ENCODE results near the gene INVS.
"Not testable (repeated sequence)": the region's sequence is repeated elsewhere in the genome, so short reads cannot be mapped to it uniquely, and the experiment has no call there.

The INVS gene

DNA sequence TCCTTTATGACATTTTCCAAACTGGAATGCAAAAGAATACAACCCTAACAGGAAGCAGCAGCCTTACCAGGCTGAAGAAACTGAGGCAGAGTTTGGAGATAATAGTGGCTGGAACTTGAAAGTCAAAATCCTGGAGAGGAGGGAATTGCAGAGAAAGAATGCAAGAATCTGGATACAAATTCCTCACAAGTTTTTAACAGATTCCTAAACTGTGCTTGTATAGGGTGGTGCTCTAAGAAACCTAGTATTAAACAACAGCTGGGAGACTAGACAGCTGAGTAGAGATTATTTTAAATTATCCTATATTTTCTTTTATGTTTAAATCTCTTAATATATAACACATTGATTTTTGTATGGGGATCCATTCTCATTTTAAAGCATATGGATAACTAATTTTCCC is 30.7 kb downstream of the INVS start:
- DNase-seq: no peak

DNA sequence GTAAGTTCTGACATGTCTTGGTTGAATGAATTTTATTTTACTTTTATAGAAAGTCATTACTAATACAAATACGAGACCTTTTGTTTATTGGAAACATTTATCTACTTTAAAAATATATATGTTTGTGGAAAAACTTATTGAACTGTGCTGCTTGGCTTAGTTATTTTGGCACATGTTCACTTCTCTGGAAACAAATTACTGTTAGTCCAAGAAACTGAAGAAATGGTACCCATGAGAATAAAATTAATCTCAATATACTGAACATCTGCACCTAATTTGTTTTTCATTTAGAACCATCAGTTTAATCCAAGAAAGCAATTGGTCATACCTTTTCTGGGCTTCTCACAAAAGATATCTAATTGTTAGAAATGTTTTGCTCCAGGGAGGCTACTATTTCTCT is 32.2 kb downstream of the INVS start:
- no peak for DNase-seq

DNA sequence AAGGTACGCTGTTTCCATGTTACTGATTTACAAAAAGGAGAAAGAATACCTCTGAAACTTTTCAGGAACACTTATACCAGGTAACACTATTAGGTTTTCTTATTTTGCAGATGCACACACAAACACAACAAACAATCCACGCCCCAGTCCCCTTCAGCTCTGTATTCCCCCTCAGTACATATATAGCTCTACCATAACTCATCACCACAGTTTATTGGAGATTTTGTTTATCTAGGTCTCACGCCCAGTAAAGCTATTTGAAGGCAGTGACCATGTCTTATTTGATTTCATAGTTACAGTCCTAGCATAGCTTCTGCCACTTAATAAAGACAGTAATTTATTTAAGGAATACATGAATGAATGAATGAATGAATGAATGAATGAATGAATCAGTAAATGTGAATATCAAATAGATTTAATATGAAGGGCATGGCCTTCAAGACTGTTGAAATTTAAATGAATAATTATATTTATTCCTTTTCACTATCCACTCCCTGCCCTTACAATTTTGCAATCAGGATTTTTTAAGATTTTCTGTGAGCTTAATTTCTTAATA is 32.9 kb downstream of the INVS start:
- no peak for DNase-seq

DNA sequence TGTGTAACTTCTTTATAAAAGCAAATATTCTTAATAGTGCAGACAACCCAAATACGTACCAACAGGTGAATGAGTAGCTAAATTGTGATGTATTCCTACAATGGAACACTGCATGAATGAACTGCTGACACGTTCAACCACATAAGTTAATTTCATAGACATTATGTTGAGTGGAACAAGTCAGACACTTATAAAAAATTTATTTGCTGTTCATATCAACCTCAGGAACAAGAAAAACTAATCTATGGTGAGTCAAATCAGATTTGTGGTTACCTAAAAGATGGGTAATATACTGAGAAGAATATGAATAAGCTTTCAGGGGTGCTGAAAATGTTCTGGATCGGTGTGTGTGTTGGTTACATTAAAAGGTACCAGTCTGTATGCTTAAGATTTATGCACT is 35.7 kb downstream of the INVS start:
- DNase-seq: no peak

DNA sequence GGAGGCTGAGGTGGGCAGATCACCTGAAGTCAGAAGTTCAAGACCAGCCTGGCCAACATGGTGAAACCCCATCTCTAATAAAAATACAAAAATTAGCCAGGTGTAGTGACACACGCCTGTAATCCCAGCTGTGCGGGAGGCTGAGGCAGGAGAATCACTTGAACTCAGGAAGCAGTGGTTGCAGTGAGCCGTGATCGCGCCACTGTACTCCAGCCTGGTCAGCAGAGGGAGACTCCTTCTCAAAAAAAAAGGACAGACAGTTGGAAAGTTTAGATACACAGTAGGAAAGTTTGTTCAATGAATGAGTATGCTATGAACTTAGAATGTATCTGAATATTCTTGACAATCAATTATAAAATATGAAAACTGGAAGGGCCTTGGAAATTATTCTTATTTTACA is 37.8 kb downstream of the INVS start:
- DNase-seq: not testable (repeated sequence)

DNA sequence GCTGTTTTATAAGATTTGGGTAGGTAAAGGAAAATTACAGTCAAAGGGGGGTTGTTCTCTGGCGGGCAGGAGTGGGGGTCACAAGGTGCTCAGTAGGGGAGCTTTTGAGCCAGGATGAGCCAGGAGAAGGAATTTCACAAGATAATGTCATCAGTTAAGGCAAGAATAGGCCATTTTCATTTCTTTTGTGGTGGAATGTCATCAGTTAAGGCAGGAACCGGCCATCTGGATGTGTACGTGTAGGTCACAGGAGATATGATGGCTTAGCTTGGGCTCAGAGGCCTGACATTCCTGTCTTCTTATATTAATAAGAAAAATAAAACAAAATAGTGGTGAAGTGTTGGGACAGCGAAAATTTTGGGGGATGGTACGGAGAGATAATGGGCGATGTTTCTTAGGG is 41.3 kb downstream of the INVS start:
- DNase-seq: not testable (repeated sequence)

DNA sequence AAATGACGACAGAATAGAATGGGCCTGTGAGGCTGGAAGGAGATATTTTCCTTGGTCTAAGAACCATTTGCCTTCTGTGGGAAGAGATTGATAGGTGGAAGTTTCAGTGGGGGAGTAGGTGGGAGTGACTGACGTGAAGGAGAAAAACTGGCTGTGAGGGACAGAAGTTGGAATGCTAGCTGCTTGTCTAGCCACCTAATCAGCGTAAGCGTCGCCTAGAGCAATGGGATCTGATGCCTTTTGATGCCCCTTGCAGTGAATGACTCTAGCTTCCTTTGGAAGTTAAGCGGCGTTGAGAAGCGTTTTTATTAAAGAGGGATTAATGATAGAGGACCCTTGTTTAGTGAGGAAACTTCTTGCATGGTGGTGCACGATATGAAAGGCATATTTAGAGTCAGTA is 42.8 kb downstream of the INVS start:
- DNase-seq: not testable (repeated sequence)

DNA sequence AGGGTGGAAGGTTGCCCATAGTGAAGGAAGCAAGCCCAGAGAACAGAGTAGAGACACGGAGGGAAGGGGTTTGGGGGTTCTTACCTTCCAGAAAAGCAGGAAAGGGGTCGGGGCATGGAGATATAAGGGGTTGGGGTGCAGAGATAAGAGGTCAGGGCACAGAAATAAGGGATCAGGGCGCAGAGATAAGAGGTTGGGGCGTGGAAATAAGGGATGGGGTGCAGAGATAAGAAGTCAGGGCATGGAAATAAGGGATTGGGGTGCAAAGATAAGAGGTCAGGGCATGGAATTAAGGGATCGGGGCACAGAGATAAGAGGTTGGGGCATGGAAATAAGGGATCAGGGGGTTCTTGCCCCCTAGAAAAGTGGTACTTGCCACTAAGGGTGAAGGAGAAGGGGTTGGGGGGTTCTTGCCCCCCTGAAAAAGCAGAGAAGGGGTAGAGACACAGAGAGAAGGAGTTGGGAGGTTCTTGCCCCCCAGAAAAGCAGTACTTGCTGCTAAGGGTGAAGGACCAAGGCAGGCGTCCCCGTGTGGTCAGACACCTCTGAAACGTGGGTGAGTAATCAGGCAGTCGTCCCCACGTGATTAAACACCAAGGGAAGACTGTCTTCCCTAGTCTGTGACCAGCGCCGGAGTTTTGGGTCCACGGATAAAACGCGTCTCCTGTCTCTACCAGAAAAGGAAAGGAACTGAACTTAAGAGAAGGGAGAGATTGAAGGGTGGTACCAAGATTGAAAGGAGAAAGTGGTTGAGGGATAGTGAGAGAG is 46.3 kb downstream of the INVS start:
- not testable (repeated sequence) for DNase-seq

DNA sequence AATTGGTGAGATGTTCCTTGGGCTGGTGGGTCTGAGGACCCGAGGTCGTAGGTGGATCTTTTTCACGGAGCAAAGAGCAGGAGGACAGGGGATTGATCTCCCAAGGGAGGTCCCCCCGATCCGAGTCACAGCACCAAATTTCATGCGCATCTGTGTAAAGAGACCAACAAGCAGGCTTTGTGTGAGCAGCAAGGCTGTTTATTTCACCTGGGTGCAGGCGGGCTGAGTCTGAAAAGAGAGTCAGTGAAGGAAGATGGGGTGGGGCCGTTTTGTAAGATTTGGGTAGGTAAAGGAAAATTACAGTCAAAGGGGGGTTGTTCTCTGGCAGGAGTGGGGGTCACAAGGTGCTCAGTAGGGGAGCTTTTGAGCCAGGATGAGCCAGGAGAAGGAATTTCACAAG is 46.9 kb downstream of the INVS start:
- not testable (repeated sequence) for DNase-seq

DNA sequence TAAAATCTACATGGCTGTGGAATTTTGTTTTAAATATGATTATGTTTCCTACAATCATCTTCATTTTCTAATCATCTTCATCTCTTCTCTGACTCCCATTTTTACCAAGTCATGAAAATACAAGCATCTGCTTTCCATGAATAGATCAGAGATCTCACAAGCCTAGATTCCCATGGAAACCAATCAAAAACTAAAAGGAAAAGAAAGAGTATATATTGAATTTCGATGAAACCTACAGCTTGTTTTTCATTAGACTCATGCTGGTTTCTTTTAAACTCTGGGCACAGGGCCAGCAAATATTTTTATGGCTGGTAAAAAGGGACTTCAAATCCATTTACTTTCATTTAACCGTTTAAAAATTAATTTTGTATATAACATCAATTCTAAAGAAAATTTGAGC is 51.2 kb downstream of the INVS start:
- no peak for DNase-seq

DNA sequence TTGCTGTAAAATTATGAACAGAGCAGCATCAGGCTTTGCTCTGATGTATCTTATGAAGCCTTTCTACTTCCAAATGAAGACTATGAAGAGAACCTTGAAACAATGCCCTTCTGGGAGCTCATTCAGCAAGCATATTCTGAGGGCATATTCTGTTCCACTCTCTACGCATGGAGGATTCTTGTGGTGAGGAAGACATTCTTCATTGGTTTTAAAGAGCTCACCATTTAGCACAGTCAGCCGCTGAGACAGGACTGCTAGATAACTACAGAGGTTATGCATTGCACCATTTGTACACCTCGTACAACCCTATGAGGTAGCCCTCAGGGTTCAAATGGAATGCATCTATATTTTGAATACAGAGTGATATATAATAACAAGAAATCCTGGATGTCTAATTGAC is 61.0 kb downstream of the INVS start:
- DNase-seq: no peak

DNA sequence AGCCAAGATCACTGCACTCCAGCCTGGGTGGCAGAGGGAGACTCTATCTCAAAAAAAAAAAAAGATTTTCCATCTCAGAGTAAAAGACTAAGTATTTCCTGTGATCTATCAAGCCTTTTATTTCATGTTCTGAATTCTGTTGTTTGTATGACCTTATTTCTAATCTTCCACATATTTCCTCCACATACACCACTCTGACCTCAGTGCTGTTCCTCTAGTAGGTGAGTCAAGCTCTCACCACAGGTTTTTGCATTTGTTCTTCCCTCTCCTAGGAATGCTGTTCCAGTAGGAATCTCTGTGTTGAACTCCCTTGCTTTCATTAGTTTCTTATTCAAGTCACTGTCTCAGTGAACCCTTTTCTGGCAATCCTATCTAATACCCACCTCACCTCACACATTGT is 68.1 kb downstream of the INVS start:
- DNase-seq: no peak

DNA sequence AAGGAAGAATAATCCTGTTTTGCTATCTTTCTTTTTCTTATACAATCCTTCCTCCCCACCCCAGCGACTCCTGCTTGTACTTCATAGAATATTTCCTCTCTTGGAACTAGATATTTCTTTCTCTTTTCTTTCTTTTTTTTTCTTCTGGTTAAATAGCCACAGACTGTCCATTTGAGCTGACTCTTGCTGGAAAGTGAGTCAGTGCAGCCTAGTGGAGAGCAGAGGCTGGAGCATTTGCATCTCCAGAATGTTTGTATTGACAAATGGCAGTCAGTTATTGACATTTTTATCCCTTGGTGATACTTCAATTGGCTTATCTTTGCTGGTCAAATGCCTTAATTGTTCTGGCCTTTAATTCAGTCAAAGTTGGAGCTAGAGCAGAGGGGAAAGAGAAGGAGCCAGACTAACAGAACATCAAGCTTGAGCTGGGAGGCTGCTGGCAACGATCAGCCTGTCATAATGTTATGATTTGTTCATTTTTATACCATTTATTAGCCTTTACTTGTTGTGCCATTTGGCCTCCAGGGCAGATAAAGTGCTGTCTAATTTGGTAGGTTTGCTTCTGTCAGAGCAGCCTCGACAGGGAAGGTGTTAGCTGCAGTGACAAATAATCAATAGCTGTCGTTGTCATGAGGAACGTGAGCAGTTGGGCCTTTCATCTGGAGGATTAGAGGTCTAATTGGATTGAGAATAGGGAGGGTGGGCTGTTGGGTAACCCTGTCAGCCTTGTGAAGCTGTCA is 69.0 kb downstream of the INVS start:
- DNase-seq: no peak

DNA sequence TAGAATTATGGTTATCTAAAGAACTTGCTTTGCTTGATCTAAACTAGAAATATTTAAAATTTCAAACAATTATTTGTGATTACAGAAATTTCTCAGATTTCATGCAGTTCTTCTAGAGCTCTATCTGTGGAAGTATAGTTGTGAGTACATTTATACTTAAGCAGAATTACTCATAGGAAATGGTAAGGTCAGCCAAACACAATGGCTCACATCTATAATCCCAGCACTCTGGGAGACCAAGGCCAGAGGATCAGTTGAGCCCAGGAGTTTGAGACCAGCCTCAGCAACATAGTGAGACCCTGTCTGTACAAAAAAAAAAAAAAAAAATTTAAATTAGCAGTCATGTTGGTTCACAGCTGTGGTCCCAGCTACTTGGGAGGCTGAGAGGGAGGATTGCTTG is 71.0 kb downstream of the INVS start:
- no peak for DNase-seq

DNA sequence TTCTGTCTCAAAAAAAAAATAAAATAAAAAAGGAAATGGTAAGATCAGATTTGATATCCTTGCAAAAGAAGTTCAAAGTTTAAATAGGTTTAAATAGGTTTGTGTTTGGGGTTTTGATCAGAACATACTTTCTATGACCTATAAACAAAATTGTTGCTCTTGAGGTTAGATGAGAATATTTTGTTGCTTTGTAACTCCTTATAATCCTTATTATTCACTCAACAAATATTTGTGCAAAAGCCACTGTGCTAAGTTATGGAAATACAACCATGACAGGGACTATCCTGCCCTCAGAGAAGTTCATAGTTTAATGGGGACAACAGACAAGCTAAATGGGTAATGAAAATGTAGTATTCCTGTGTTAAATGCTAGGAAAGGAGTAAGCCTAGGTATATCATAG is 71.5 kb downstream of the INVS start:
- no peak for DNase-seq

DNA sequence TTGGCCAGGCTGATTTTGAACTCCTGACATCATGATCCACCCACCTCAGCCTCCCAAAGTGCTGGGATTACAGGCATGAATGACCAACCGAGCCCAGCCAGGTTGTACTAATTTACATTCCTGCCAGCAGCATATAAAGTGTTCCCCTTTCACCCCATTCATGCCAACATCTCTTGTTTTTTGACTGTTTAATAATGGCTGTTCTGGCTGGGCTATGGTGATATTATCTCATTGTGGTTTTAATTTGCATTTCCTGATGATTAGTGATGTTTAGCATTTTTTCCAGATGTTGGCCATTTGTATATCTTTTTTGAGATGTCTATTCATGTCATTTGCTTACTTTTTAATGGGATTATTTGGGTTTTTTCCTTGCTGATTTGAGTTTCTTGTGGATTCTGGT is 87.3 kb downstream of the INVS start:
- no peak for DNase-seq

DNA sequence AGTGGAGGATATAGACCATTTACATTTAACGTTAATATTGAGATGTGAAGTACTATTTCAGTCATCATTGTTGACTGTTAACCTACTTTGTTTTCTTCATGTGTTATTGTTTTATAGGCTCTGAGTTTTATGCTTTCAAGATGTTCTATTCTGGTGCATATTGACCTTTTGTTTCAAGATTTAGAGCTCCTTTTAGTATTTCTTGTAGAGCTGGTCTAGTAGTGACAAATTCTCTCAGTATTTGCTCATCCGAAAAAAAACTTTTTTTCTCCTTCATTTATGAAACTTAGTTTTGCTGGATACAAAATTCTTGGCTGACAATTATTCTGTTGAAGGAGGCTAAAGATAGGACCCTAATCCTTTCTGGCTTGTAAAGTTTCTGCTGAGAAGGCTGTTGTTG is 91.3 kb downstream of the INVS start:
- DNase-seq: no peak

DNA sequence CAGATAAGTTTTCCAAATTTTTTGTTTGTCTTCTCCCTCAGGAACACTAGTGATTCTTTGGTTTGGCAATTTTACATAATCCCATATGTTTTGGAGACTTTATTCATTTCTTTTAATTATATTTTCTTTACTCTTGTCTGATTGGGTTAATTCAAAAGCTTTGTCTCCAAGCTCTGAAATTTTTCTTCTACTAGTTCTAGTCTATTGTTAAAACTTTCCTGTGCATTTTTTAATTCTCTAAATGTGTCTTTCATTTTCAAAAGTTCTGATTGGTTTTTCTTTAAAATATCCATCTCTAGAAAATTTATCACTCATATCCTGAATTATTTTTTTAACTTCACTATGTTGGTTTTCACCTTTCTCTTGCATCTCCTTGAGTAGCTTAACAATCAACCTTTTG is 92.2 kb downstream of the INVS start:
- no peak for DNase-seq

DNA sequence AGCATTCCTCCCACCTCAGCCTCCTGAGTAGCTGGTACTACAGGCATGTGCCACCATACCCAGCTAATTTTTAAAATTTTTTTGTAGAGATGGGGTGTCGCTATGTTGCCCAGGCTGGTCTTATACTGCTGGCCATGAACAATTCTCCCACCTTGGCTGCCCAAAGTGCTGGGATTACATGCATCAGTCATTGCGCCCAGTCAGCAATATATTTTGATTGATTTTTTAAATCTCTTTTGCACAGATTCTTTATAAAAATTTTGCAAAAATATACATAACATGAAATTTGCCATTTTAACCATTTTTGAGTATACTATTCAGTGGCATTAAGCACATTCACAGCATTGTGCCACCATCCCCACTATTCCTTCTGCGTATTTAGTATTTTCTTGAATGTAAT is 94.0 kb downstream of the INVS start:
- no peak for DNase-seq

DNA sequence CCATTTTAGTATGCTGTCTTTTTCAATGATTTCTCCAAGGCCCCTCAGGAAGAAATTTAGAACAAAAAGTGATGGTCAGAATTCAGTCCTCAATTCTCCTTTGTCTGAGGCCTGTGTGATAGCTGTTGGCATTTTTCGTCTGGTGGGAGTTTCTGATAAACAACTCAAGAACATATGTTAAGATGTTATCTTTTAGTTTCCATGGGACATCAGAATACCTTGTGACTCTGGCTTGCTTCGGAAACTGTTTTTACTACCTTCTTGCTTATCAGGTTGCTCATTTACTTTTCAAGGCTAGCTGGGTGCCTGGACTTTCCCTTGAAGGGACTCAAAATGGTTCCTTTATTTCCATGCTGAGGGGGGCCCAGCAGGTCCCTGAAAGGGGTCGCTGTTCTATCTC is 97.2 kb downstream of the INVS start:
- no peak for DNase-seq

DNA sequence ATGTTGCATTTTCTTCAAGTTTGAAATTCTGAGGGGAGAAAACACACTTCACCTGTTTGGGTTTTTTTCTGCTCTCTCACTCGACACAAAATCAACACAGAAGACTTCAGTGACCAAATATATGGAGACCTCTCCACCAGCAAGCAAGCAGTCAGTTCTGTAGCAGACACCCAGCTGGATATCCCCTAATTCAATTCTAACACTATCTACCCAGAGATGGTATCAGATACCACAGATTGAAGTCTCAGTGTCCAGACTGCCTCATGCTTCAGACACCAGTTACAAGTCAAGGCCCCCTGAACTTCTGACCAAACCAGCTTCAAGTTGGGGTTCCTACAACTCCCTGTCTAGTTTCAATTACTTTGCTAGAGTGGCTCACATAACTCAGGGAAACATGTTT is 97.8 kb downstream of the INVS start:
- no peak for DNase-seq

DNA sequence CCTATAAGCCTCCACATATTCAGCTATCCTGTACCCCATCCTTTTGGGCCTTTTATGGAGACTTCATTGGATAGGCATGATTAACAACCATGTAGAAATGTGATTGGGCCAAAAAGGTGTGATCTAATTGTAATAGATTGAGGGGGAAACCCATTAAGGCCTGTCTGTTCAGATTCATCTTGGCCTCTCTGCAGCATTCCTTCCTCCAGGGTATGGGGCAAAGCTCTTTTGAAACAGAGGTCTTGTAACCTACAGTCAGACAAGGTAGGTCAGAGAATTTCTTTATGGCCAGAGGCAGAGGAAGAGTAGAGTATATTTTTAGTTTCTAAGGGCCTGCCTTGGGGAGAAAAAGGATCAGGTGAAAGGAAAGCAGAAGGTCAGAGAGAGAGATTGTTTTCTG is 98.5 kb downstream of the INVS start:
- no peak for DNase-seq

DNA sequence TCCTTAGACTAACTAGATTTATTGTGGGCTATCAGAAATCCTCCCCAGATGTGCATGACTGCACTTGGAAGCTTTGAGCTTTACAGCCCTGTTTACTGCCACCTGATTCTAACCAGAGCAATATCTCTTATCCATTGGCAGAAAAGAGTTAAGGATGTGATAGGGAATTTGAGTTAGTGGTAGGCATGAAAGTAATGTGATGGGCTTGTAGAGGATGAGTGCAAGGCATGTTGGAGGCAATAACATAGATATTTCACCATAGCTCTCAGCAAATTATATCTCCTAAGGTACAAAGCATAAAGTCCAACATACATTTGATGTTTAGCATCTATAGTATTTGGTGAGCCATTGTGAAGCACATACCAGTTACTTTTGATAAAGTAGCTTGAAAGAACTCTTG is 103.8 kb downstream of the INVS start:
- DNase-seq: no peak

DNA sequence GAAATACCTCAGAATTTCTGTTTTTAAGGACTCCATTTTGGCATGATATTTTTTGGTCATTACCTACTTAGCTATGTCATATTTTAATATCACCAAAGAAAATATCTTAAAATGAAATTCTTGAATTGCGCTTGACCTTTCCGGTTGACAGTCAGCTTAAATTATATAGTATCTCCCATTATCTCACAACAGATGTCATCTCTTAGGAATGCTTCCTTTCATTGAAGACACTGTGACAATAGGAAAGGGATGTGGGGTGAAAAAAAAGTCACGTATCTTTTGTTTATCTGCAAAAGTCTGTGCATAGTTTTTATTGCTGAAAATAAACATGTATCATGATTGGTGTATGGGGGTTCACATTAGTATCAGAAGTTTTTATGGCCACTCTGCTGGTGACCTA is 105.8 kb downstream of the INVS start:
- DNase-seq: no peak

DNA sequence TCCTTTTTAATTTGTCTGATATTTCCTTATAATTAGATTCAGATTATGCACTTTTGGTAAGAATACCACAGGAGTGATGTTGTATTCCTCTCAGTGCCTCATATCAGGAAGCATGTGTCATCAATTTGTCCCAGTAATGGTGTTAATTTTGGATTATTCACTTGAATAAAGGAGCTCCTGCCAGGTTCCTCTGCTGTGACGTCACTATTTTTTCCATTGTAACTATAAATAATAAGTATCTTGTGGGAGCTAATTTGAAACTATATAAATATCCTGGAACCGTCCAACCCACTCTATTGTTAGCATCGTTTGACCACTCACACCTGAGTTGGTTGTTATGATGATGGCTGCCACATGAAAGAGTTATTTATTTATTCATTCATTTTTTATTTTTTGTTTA is 107.9 kb downstream of the INVS start:
- DNase-seq: no peak

Measured in suppressor macrophage treated with lipopolysaccharide for 1 hour (primary cell).